ENCODE results near the gene SLC25A43.
"Not testable (repeated sequence)": the region's sequence is repeated elsewhere in the genome, so short reads cannot be mapped to it uniquely, and the experiment has no call there.

The SLC25A43 gene

DNA sequence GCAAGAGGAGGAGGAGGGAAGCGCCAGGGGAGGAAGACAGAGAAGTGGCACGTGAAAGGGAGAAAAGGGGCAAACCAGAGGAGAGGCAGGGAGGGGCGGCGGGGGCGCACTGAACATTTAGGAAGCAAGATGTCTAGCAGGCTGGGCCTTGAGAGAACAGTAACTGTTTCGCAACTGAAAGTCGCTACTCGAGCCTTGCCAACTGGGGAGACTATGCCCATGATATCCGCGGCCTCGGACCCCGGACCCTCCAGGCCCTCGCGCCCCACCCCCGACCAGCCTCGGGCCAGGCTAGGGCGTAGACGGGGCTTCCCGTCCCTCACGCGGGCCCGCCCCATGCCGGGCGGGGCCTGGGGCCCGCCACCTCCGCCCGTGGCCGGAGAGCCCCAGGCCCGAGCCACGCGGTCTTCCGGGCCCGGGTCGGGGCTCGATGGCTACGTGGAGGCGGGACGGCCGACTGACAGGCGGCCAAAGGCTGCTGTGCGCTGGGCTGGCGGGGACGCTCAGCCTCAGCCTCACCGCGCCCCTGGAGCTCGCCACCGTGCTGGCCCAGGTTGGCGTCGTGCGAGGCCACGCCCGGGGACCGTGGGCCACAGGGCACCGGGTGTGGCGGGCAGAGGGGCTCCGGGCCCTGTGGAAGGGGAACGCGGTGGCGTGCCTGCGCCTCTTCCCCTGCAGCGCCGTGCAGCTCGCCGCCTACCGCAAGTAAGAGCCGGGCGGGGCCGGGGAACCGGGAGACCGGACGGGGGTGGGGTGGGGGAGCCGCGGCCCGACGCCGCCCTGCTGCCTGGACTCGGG, at the start of gene SLC25A43:
TSS of gene SLC25A43 (plus strand) at position 363 of the 798 bp plus-strand sequence. CDS start at position 431, 68 bp downstream.
- in situ Hi-C loops (cut with HindIII; ENCODE audit: low sequenced_read_pairs), result no loop called here
- TF ChIP-seq, protein P1, sequence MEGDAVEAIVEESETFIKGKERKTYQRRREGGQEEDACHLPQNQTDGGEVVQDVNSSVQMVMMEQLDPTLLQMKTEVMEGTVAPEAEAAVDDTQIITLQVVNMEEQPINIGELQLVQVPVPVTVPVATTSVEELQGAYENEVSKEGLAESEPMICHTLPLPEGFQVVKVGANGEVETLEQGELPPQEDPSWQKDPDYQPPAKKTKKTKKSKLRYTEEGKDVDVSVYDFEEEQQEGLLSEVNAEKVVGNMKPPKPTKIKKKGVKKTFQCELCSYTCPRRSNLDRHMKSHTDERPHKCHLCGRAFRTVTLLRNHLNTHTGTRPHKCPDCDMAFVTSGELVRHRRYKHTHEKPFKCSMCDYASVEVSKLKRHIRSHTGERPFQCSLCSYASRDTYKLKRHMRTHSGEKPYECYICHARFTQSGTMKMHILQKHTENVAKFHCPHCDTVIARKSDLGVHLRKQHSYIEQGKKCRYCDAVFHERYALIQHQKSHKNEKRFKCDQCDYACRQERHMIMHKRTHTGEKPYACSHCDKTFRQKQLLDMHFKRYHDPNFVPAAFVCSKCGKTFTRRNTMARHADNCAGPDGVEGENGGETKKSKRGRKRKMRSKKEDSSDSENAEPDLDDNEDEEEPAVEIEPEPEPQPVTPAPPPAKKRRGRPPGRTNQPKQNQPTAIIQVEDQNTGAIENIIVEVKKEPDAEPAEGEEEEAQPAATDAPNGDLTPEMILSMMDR (IDR thresholded peaks at IDR 0.05; ENCODE audit: low read depth, low read length), result no peak
- peak within 1 kb of the TSS; percentile 59 for H3K4me3 ChIP-seq (ENCODE audit: low read depth, low read length)
- no peak for DNase-seq (ENCODE audit: low read depth, low spot score)

DNA sequence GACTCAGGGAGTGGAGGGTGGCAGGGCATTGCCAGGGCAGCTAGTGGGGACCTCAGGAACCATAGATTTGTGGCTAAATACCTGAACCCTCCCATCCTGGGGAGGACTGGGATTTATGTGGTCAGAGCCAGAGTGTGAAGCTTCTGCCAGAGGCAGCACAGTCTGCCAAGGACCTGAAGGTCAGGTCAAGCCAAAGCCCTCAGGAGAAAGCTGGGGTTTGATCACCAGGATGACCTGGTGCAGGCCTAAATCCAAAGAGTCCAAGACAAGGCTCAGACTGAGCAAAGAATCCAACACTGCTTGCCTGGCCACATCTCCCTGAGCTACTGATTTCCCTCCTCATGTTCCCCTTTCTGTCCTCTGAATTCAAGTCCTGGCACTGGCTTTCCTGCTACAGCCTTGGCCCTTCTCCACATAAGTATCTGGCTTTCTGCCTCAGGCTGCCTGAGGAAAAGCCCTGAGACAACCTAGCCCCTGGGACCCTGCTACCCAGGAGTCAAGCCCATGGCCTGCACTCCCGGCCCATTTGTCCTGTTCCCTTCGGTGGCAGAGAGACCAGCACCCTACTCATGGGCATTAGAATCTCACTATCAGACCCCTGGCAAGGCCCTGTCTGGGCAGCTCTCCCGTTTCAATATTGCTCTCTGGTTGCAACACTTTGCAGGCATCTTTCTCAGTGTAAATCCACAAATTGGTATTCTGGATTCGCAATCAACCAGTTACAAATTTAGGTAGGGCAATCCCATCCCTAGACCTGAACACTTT, 39.3 kb upstream of the SLC25A43 start:
- in situ Hi-C loops (cut with HindIII; ENCODE audit: low sequenced_read_pairs), result no loop called here
- DNase-seq (ENCODE audit: low read depth, low spot score), result no peak
- H3K4me3 ChIP-seq (ENCODE audit: low read depth, low read length), result no peak overlapping the region
- TF ChIP-seq, protein P1 (IDR thresholded peaks at IDR 0.05; ENCODE audit: low read depth, low read length), result no peak

DNA sequence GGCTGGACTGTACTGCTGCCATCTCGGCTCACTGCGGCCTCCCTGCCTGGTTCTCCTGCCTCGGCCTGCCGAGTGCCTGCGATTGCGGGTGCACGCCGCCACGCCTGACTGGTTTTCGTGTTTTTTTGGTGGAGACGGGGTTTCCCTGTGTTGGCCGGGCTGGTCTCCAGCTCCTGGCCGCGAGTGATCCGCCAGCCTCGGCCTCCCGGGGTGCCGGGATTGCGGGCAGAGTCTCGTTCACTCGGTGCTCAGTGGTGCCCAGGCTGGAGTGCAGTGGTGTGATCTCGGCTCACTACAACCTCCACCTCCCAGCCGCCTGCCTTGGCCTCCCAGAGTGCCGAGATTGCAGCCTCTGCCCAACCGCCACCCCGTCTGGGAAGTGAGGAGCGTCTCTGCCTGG, 37.7 kb upstream of the SLC25A43 start:
- H3K4me3 ChIP-seq (ENCODE audit: low read depth, low read length); in situ Hi-C loops (cut with HindIII; ENCODE audit: low sequenced_read_pairs); DNase-seq (ENCODE audit: low read depth, low spot score): not testable (repeated sequence)

DNA sequence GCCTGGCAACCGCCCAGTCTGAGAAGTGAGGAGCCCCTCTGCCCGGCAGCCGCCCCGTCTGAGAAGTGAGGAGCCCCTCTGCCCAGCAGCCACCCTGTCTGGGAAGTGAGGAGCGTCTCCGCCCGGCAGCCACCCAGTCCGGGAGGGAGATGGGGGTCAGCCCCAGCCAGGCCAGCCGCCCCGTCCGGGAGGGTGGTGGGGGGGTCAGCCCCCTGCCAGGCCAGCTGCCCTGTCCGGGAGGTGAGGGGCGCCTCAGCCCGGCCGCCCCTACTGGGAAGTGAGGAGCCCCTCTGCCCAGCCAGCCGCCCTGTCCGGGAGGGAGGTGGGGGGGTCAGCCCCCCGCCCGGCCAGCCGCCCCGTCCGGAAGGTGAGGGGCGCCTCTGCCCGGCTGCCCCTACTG, 37.1 kb upstream of the SLC25A43 start:
- DNase-seq (ENCODE audit: low read depth, low spot score); in situ Hi-C loops (cut with HindIII; ENCODE audit: low sequenced_read_pairs); H3K4me3 ChIP-seq (ENCODE audit: low read depth, low read length): not testable (repeated sequence)

DNA sequence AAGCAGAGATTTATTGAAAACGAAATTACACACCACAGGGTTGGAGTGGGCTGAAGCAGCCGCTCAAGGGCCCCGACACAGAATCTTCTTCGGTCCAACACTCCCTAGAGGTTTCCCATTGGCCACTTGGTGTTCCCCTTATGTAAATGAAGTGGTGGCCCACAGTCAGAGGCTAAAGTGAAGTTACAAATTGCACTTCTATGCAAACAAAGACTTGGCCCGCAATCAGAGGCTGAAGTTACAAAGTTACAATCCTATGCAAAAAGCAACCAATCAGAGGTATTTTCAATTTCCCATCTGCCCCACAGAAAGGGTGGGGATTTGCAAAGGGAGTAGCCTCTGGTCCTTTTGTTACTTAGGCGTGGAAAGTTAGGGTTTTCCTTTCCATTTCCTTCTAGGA, 35.7 kb upstream of the SLC25A43 start:
- in situ Hi-C loops (cut with HindIII; ENCODE audit: low sequenced_read_pairs), result no loop called here
- TF ChIP-seq, protein P1 (IDR thresholded peaks at IDR 0.05; ENCODE audit: low read depth, low read length), result no peak
- no peak for DNase-seq (ENCODE audit: low read depth, low spot score)
- H3K4me3 ChIP-seq (ENCODE audit: low read depth, low read length), result no peak overlapping the region

DNA sequence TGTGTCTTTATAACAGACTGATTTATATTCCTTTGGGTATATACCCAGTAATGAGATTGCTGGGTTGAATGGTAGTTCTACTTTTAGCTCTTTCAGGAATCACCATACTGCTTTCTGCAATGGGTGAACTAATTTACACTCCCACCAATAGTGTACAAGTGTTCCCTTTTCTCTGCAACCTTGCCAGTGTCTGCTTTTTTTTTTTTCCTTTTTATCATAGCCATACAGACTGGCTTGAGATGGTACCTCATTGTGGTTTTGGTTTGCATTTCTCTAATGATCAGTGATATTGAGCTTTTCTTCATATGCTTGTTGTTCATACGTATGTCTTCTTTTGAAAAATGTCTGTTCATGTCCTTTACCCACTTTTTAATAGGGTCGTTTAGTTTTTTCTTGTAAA, 27.3 kb upstream of the SLC25A43 start:
- in situ Hi-C loops (cut with HindIII; ENCODE audit: low sequenced_read_pairs); DNase-seq (ENCODE audit: low read depth, low spot score); H3K4me3 ChIP-seq (ENCODE audit: low read depth, low read length): not testable (repeated sequence)

DNA sequence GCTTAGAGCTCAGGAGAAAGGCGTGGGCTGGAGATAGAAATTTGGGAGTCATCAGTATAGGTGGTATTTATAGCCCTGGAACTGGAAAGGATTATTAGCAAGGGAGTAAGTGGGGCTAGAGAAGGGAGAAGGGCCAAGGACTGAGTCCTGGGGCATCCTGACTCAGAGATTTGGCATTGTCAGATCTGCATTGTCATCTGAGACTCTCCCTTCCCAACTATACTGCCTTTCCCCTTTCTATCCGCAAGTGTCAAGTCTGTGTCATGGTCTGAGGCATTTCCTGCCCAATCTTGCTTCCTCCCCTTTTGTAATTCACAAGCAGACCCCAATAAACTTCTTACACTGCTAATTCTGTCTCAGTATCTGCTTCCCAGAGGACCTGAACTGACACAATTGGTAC, 24.4 kb upstream of the SLC25A43 start:
- TF ChIP-seq, protein P1 (IDR thresholded peaks at IDR 0.05; ENCODE audit: low read depth, low read length), result no peak
- H3K4me3 ChIP-seq (ENCODE audit: low read depth, low read length), result no peak overlapping the region
- in situ Hi-C loops (cut with HindIII; ENCODE audit: low sequenced_read_pairs), result no loop called here
- no peak for DNase-seq (ENCODE audit: low read depth, low spot score)

DNA sequence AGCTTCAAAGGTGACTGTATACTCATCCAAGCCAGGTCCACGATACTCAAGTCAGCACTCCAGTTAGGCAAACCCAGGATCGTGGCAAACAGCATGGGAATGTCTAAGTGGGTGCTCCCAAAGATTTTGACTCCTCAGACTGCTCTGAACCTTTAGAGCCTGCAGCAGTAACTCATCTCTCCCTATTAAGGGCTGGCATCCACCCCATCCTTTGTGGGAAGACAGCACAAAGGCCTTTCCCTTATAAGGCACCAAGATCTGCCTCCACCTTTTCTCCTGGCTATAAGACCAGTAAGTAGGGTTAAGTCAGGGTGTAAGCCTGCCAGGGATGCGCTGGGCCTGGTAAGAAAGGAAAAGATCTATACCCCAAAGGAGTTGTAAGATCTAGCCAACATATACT, 23.6 kb upstream of the SLC25A43 start:
- no peak for DNase-seq (ENCODE audit: low read depth, low spot score)

More for the DNA sequence above, 23.6 kb upstream of the SLC25A43 start:
- no peak overlapping the region for H3K4me3 ChIP-seq (ENCODE audit: low read depth, low read length)
- in situ Hi-C loops (cut with HindIII; ENCODE audit: low sequenced_read_pairs), result no loop called here
- TF ChIP-seq, protein P1 (IDR thresholded peaks at IDR 0.05; ENCODE audit: low read depth, low read length), result no peak
